Liver (tissue), 9 donors: ENCODE data around the gene LAMTOR4. TPM values are rescaled to one million over a fixed set of nuclear protein-coding genes. Genes with fewer than 3 reads are reported as not detected.
A peak's percentile ranks its signal among the peaks of the same experiment; 100 is the strongest.

Experiments
- DNase-seq: peaks from one replicate; pipeline ENCODE4 v3.0.0-alpha.2; 2017; ENCODE audit warnings: low spot score
- H3K27ac ChIP-seq, 2 donors: one replicate each; pipeline ENCODE4 v1.7.0; 2013; ENCODE audit warnings: inconsistent platforms in 2 of 2, low read length in 2 of 2, control low read depth in 1 of 2, low read depth in 1 of 2, mild to moderate bottlenecking in 1 of 2
- H3K27me3 ChIP-seq, 4 donors: one replicate each; pipeline versions ENCODE4 v1.6.1 to v1.7.0; 2013; ENCODE audit warnings: low read length in 3 of 4, inconsistent platforms in 1 of 4, mild to moderate bottlenecking in 1 of 4, moderate library complexity in 1 of 4; ENCODE audit not compliant: control insufficient read depth in 4 of 4, insufficient read depth in 4 of 4
- H3K36me3 ChIP-seq, 4 donors: one replicate each; pipeline versions ENCODE4 v1.6.1 to v1.7.0; 2013; ENCODE audit warnings: low read length in 3 of 4, mild to moderate bottlenecking in 3 of 4, low read depth in 1 of 4, moderate library complexity in 1 of 4; ENCODE audit not compliant: control insufficient read depth in 4 of 4, insufficient read depth in 3 of 4
- H3K4me1 ChIP-seq, 4 donors: one replicate each; pipeline versions ENCODE4 v1.6.1 to v1.7.0; 2013; ENCODE audit warnings: low read length in 3 of 4, mild to moderate bottlenecking in 3 of 4, moderate library complexity in 1 of 4; ENCODE audit not compliant: control insufficient read depth in 4 of 4, insufficient read depth in 4 of 4
- H3K4me3 ChIP-seq, 3 donors: one replicate each; pipeline versions ENCODE4 v1.6.1 to v1.7.0; 2013; ENCODE audit warnings: low read length in 3 of 3, control low read depth in 1 of 3, low read depth in 1 of 3, mild to moderate bottlenecking in 1 of 3
- H3K9ac ChIP-seq, 2 donors: one replicate each; pipeline ENCODE4 v1.7.0; 2013; ENCODE audit warnings: low read length in 2 of 2, mild to moderate bottlenecking in 2 of 2, moderate library complexity in 2 of 2, control low read depth in 1 of 2, low read depth in 1 of 2
- H3K9me3 ChIP-seq, 4 donors: one replicate each; pipeline versions ENCODE4 v1.6.1 to v1.7.0; 2013; ENCODE audit warnings: low read length in 3 of 4; ENCODE audit not compliant: control insufficient read depth in 4 of 4
- EGR1 ChIP-seq, 2 donors: IDR thresholded peaks; 2 replicates each; pipeline ENCODE4 v1.6.1; 2016 to 2018; ENCODE audit warnings: antibody characterized with exemption in 2 of 2, low read depth in 2 of 2
- FOXA1 ChIP-seq: IDR thresholded peaks from 2 replicates; pipeline ENCODE4 v1.6.1; 2016; ENCODE audit warnings: antibody characterized with exemption
- FOXA2 ChIP-seq: IDR thresholded peaks from 2 replicates; pipeline ENCODE4 v1.6.1; 2016; ENCODE audit warnings: antibody characterized with exemption
- GABPA ChIP-seq, 2 donors: IDR thresholded peaks in 1 of 2; conservative IDR thresholded peaks in 1 of 2; 2 replicates each; pipeline ENCODE4 v1.6.1; 2016; ENCODE audit warnings: antibody characterized with exemption in 2 of 2, mild to moderate bottlenecking in 1 of 2, moderate library complexity in 1 of 2
- HNF4A ChIP-seq, 2 donors: conservative IDR thresholded peaks; 2 replicates each; pipeline ENCODE4 v1.6.1; 2016; ENCODE audit warnings: antibody characterized with exemption in 2 of 2, mild to moderate bottlenecking in 2 of 2
- HNF4G ChIP-seq: IDR thresholded peaks from 2 replicates; pipeline ENCODE4 v1.6.1; 2016; ENCODE audit warnings: antibody characterized with exemption
- JUND ChIP-seq, 2 donors: IDR thresholded peaks; 2 replicates each; pipeline ENCODE4 v1.6.1; 2016; ENCODE audit warnings: antibody characterized with exemption in 2 of 2
- NR2F2 ChIP-seq: IDR thresholded peaks from 2 replicates; pipeline ENCODE4 v1.6.1; 2016; ENCODE audit warnings: antibody characterized with exemption
- RAD21 ChIP-seq, 2 donors: IDR thresholded peaks; 2 replicates each; pipeline ENCODE4 v1.6.1; 2016; ENCODE audit warnings: antibody characterized with exemption in 2 of 2, mild to moderate bottlenecking in 2 of 2
- RXRA ChIP-seq, 2 donors: IDR thresholded peaks; 2 replicates each; pipeline ENCODE4 v1.6.1; 2017 to 2018; ENCODE audit warnings: antibody characterized with exemption in 2 of 2, mild to moderate bottlenecking in 1 of 2
- SP1 ChIP-seq: IDR thresholded peaks from 2 replicates; pipeline ENCODE4 v1.6.1; 2018; ENCODE audit warnings: antibody characterized with exemption, mild to moderate bottlenecking
- TAF1 ChIP-seq: conservative IDR thresholded peaks from 2 replicates; pipeline ENCODE4 v1.6.1; 2016; ENCODE audit warnings: antibody characterized with exemption, mild to moderate bottlenecking
- YY1 ChIP-seq: IDR thresholded peaks from 2 replicates; pipeline ENCODE4 v1.6.1; 2016; ENCODE audit warnings: antibody characterized with exemption, mild to moderate bottlenecking
- WGBS: extraction: QIAGEN DNeasy Blood & Tissue Kit; methylation state at CpG from one replicate; pipeline ENCODE4 v1.1.7; 2013; 5-methylcytosine and 5-hydroxymethylcytosine counted together
- polyA plus RNA-seq, 2 donors: library from polyadenylated mRNA; stranded (reverse) in 1 of 2; unstranded in 1 of 2; fragments of 200-250 nt in 1 of 2; fragments of >200 nt in 1 of 2; fragmentation: Nextera tagmentation in 1 of 2; extraction: Ambion mirVana in 1 of 2; gene quantifications; one replicate each; pipeline versions ENCODE4 v1.2.1 to v1.2.3, GENCODE V29; 2013 to 2015
- total RNA-seq, 2 donors: library from RNA; depleted of rRNA; stranded (reverse); fragments of >200 nt; gene quantifications; one replicate each; pipeline ENCODE4 v1.2.3, GENCODE V29; 2014
- TF ChIP-seq, protein P1 (sequence below): IDR thresholded peaks from 2 replicates; pipeline ENCODE4 v1.6.1; 2016; ENCODE audit warnings: antibody characterized with exemption, mild to moderate bottlenecking
- TF ChIP-seq, protein P2 (sequence below): IDR thresholded peaks from 2 replicates; pipeline ENCODE4 v1.6.1; 2016; ENCODE audit warnings: antibody characterized with exemption
- TF ChIP-seq, protein P3 (sequence below): fragments of 150-350 bp; IDR thresholded peaks from 2 replicates; pipeline ENCODE4 v1.5.1; 2017; ENCODE audit warnings: improper control_type of control experiment, low read depth, low read length; ENCODE audit not compliant: missing input control
- TF ChIP-seq, protein P4 (sequence below): IDR thresholded peaks from 2 replicates; pipeline ENCODE4 v1.6.1; 2016; ENCODE audit warnings: antibody characterized with exemption
- TF ChIP-seq, protein P5 (sequence below): IDR thresholded peaks from 2 replicates; pipeline ENCODE4 v1.6.1; 2016; ENCODE audit warnings: antibody characterized with exemption
- donor health status: healthy.
- donor health status: healthy.
- donor health status: healthy.
- donor health status: healthy.
- donor health status: healthy.

Gene LAMTOR4
- total and polyA plus RNA-seq, 4 donors = 28.4 to 112 (median 57.7) TPM

DNA sequence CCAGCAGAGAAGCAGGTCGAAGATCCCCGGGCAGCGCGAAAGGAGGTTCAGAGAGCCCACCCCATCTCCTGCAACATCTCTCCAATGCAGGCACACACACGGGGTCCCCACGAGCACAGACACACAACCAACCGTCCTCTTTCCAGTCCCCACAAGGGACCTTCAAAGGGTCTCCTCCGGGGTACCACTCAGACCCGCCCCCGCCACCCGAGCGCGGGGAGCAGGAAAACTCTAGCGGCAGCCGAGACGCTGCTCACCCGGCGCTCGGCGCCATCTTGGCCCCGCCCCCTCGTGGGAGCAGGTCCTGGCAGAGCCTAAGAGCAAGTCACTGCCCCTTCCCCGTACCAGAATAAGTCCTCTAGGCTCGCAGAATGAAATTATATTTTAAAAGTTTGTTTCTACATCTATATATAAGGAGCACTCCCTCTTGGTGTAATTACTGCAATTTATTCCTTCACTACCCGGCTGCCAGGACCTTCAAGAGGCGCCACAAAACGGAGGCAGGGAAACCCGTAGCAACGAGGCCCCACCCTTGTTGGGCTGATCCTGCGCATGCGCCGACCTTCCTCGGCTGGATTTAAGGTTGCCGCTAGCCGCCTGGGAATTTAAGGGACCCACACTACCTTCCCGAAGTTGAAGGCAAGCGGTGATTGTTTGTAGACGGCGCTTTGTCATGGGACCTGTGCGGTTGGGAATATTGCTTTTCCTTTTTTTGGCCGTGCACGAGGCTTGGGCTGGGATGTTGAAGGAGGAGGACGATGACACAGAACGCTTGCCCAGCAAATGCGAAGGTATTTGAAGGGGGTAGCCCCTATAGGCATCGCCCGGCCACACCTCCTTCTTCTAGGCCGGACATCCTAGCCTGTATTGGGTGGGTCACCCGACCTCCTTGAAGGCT, 29.4 kb upstream of the LAMTOR4 start, which contains the start of the genes CNPY4 and TAF6:
TSS of gene CNPY4 (plus strand) at position 563 of the 898 bp plus-strand sequence. CDS start at position 674, 111 bp downstream.
TSS of gene TAF6 (minus strand) at position 287 of the 898 bp plus-strand sequence. CDS start 5,149 bp downstream, outside the sequence.
- TF ChIP-seq GABPA (IDR thresholded peaks at IDR 0.05 in 1 of 2, conservative IDR thresholded peaks at IDR 0.05 in 1 of 2) (peak in 1 of 2 donors; percentile 56), JUND (IDR thresholded peaks at IDR 0.05) (no peak), FOXA1 (no peak), SP1 (peak; percentile 41), RXRA (IDR thresholded peaks at IDR 0.05) (no peak), YY1 (peak; percentile 99), EGR1 (IDR thresholded peaks at IDR 0.05; ENCODE audit: low read depth in 2 of 2) (peak in 1 of 2 donors; percentile 54), NR2F2 (no peak), HNF4A (conservative IDR thresholded peaks at IDR 0.05) (no peak), FOXA2 (no peak), RAD21 (IDR thresholded peaks at IDR 0.05) (no peak), HNF4G (no peak), TAF1 (peak; percentile 98)
- TF ChIP-seq, protein P1, sequence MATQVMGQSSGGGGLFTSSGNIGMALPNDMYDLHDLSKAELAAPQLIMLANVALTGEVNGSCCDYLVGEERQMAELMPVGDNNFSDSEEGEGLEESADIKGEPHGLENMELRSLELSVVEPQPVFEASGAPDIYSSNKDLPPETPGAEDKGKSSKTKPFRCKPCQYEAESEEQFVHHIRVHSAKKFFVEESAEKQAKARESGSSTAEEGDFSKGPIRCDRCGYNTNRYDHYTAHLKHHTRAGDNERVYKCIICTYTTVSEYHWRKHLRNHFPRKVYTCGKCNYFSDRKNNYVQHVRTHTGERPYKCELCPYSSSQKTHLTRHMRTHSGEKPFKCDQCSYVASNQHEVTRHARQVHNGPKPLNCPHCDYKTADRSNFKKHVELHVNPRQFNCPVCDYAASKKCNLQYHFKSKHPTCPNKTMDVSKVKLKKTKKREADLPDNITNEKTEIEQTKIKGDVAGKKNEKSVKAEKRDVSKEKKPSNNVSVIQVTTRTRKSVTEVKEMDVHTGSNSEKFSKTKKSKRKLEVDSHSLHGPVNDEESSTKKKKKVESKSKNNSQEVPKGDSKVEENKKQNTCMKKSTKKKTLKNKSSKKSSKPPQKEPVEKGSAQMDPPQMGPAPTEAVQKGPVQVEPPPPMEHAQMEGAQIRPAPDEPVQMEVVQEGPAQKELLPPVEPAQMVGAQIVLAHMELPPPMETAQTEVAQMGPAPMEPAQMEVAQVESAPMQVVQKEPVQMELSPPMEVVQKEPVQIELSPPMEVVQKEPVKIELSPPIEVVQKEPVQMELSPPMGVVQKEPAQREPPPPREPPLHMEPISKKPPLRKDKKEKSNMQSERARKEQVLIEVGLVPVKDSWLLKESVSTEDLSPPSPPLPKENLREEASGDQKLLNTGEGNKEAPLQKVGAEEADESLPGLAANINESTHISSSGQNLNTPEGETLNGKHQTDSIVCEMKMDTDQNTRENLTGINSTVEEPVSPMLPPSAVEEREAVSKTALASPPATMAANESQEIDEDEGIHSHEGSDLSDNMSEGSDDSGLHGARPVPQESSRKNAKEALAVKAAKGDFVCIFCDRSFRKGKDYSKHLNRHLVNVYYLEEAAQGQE = peak; percentile 82
- TF ChIP-seq, protein P2, sequence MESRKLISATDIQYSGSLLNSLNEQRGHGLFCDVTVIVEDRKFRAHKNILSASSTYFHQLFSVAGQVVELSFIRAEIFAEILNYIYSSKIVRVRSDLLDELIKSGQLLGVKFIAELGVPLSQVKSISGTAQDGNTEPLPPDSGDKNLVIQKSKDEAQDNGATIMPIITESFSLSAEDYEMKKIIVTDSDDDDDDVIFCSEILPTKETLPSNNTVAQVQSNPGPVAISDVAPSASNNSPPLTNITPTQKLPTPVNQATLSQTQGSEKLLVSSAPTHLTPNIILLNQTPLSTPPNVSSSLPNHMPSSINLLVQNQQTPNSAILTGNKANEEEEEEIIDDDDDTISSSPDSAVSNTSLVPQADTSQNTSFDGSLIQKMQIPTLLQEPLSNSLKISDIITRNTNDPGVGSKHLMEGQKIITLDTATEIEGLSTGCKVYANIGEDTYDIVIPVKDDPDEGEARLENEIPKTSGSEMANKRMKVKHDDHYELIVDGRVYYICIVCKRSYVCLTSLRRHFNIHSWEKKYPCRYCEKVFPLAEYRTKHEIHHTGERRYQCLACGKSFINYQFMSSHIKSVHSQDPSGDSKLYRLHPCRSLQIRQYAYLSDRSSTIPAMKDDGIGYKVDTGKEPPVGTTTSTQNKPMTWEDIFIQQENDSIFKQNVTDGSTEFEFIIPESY = no peak
- TF ChIP-seq, protein P3, sequence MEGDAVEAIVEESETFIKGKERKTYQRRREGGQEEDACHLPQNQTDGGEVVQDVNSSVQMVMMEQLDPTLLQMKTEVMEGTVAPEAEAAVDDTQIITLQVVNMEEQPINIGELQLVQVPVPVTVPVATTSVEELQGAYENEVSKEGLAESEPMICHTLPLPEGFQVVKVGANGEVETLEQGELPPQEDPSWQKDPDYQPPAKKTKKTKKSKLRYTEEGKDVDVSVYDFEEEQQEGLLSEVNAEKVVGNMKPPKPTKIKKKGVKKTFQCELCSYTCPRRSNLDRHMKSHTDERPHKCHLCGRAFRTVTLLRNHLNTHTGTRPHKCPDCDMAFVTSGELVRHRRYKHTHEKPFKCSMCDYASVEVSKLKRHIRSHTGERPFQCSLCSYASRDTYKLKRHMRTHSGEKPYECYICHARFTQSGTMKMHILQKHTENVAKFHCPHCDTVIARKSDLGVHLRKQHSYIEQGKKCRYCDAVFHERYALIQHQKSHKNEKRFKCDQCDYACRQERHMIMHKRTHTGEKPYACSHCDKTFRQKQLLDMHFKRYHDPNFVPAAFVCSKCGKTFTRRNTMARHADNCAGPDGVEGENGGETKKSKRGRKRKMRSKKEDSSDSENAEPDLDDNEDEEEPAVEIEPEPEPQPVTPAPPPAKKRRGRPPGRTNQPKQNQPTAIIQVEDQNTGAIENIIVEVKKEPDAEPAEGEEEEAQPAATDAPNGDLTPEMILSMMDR = no peak
- TF ChIP-seq, protein P4, sequence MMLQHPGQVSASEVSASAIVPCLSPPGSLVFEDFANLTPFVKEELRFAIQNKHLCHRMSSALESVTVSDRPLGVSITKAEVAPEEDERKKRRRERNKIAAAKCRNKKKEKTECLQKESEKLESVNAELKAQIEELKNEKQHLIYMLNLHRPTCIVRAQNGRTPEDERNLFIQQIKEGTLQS = no peak
- TF ChIP-seq, protein P5, sequence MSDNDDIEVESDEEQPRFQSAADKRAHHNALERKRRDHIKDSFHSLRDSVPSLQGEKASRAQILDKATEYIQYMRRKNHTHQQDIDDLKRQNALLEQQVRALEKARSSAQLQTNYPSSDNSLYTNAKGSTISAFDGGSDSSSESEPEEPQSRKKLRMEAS = peak; percentile 78

More for the DNA sequence above, 29.4 kb upstream of the LAMTOR4 start, which contains the start of the genes CNPY4 and TAF6:
- under 1% methylated on average over 49 of the region's 49 CpGs for WGBS
- peak; percentile 94 for DNase-seq
- Histone ChIP-seq H3K4me3 (peak within 1 kb of the TSS; percentile 77 to 99 (median 95)), H3K27ac (peak within 1 kb of the TSS; percentile 60 to 86), H3K4me1 (peaks cover 3 to 26% (median 19%) of the 10 kb centered on the region in 4 donors), H3K36me3 (no peaks in the 10 kb centered on the region), H3K9me3 (no peaks in the 10 kb centered on the region), H3K27me3 (no peaks in the 10 kb centered on the region), H3K9ac (peak within 1 kb of the TSS; percentile 53 to 81)
